NT2/D1 (cell line): ENCODE measurements around the gene RAB31.

ENCODE experiments used
- YY1 ChIP-seq: IDR thresholded peaks from 2 replicates; pipeline ENCODE4 v1.6.1; 2011; ENCODE audit not compliant: insufficient read length, insufficient read depth
- ZNF274 ChIP-seq: IDR thresholded peaks from 2 replicates; pipeline ENCODE4 v1.6.1; 2011; ENCODE audit warnings: mild to moderate bottlenecking, low read depth, low read length

DNA sequence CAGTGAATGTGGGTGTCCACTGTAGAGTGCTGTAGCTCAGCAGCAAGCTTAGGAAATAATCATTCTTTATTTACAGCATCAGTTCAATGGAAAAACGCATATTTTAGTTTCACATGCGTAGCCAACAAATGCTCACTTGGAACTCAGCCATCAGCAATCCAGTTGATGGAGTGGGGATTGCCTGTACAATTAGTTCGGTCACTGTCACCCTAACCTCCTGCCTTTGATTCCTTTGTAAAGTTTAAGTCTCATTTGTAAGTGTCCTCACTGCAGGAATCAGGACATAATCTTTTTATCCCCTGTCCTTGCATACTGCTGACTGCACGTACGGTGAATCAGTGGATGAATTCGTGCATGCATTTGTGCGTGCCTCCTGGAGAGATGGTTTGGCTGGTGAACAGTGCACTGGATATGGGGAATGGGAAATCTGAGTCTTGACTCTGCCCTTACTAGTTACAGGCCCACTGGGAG is 55.9 kb downstream of the RAB31 start:
- TF ChIP-seq YY1 (no peak), ZNF274 (no peak)
